Common myeloid progenitor, CD34-positive (primary cell): ENCODE results near the gene F7.

Source experiments
- CTCF ChIA-PET: fragments of 350-600 bp; sonication (Branson Sonifier 250); formaldehyde crosslinking; loops from one replicate; lab custom pipeline; 2021; ENCODE audit warnings: antibody characterized with exemption; lab: Charles Lee
- POLR2A ChIA-PET: fragments of 350-600 bp; sonication (Branson Sonifier 250); formaldehyde crosslinking; loops from one replicate; lab custom pipeline; 2021; ENCODE audit warnings: antibody characterized with exemption; lab: Charles Lee
- DNase-seq, 3 donors: peaks; one replicate each; pipeline versions ENCODE4 v3.0.0 to v3.0.0-alpha.2; 2013
- H3K27ac ChIP-seq, 2 experiments: 1 replicate in 1 of 2; 2 replicates in 1 of 2; pipeline ENCODE4 v1.7.0; 2013; ENCODE audit warnings: inconsistent platforms in 2 of 2, low read length in 2 of 2, mild to moderate bottlenecking in 2 of 2, low read depth in 1 of 2, moderate library complexity in 1 of 2; ENCODE audit not compliant: severe bottlenecking in 2 of 2, insufficient read depth in 1 of 2, poor library complexity in 1 of 2
- H3K27me3 ChIP-seq, 5 experiments: replicated peaks in 2 of 5; 1 replicate in 3 of 5; 2 replicates in 2 of 5; pipeline versions ENCODE4 v1.6.1 to v1.7.0; 2013; ENCODE audit warnings: low read length in 4 of 5, mild to moderate bottlenecking in 2 of 5, moderate library complexity in 2 of 5, inconsistent platforms in 1 of 5; ENCODE audit not compliant: insufficient read depth in 5 of 5, control insufficient read depth in 4 of 5
- H3K36me3 ChIP-seq, 4 experiments: 1 replicate in 2 of 4; 2 replicates in 2 of 4; pipeline versions ENCODE4 v1.6.1 to v1.7.0; 2013; ENCODE audit warnings: low read length in 3 of 4, control low read depth in 1 of 4, mild to moderate bottlenecking in 1 of 4; ENCODE audit not compliant: control insufficient read depth in 4 of 4, insufficient read depth in 4 of 4
- H3K4me1 ChIP-seq, 4 experiments: 1 replicate in 3 of 4; 2 replicates in 1 of 4; pipeline versions ENCODE4 v1.6.1 to v1.7.1; 2013; ENCODE audit warnings: low read length in 3 of 4, mild to moderate bottlenecking in 3 of 4, control low read depth in 1 of 4, inconsistent platforms in 1 of 4, moderate library complexity in 1 of 4; ENCODE audit not compliant: control insufficient read depth in 4 of 4, insufficient read depth in 4 of 4; ENCODE audit errors: control extremely low read depth in 1 of 4
- H3K4me3 ChIP-seq, 7 experiments: 1 replicate in 4 of 7; 2 replicates in 3 of 7; pipeline versions ENCODE4 v1.5.1 to v1.7.0; 2013; ENCODE audit warnings: mild to moderate bottlenecking in 7 of 7, low read length in 6 of 7, moderate library complexity in 6 of 7, inconsistent platforms in 2 of 7, low read depth in 2 of 7, control low read depth in 1 of 7; ENCODE audit not compliant: insufficient read depth in 4 of 7, control insufficient read depth in 1 of 7; ENCODE audit errors: extremely low read depth in 1 of 7
- H3K9me3 ChIP-seq, 5 experiments: 1 replicate in 4 of 5; 2 replicates in 1 of 5; pipeline versions ENCODE4 v1.6.1 to v1.7.1; 2013; ENCODE audit warnings: low read length in 4 of 5, mild to moderate bottlenecking in 2 of 5, inconsistent platforms in 1 of 5, low read depth in 1 of 5, moderate library complexity in 1 of 5; ENCODE audit not compliant: control insufficient read depth in 4 of 5, insufficient read depth in 2 of 5; ENCODE audit errors: control extremely low read depth in 1 of 5
- WGBS: methylation state at CpG from one replicate; pipeline ENCODE4 v1.1.5; 2013; ENCODE audit not compliant: insufficient coverage; 5-methylcytosine and 5-hydroxymethylcytosine counted together

Gene F7

GRCh38 chr13:113072376-113072775, 33.2 kb upstream of the F7 start:
- Histone ChIP-seq H3K27ac (no peak overlapping the region), H3K4me3 (no peak overlapping the region), H3K27me3 (no peaks in the 10 kb centered on the region), H3K4me1 (no peaks in the 10 kb centered on the region), H3K9me3 (peaks cover 0 to 4% (median 0%) of the 10 kb centered on the region in 5 experiments), H3K36me3 (peaks cover 0 to 2% (median 0%) of the 10 kb centered on the region in 4 experiments)
- WGBS, result no CpG with 5 or more reads among the region's 3 CpGs
- DNase-seq, result no peak
- ChIA-PET CTCF (no interaction called here), POLR2A (no interaction called here)

- Histone ChIP-seq H3K27me3 (no peaks in the 10 kb centered on the region), H3K4me3 (no peak overlapping the region), H3K4me1 (no peaks in the 10 kb centered on the region), H3K27ac (no peak overlapping the region), H3K9me3 (peaks cover 0 to 4% (median 0%) of the 10 kb centered on the region in 5 experiments), H3K36me3 (peaks cover 0 to 2% (median 0%) of the 10 kb centered on the region in 4 experiments)
- WGBS, result 98% methylated on average over 11 of the region's 11 CpGs
- POLR2A ChIA-PET, result interaction anchor here (0.6 kb wide), 1 partner anchor 14 kb away, joined by 3 read pairs; no protein-coding TSS in a partner anchor
- CTCF ChIA-PET, result no interaction called here
- DNase-seq, result no peak
Measured at GRCh38 chr13:113073942-113074341, 31.6 kb upstream of the F7 start.

GRCh38 chr13:113074401-113074800, 31.2 kb upstream of the F7 start:
- POLR2A ChIA-PET, result no interaction called here
- 93% methylated on average over 13 of the region's 18 CpGs for WGBS
- DNase-seq, result no peak

GRCh38 chr13:113074876-113075275, 30.7 kb upstream of the F7 start:
- no peak for DNase-seq
- Histone ChIP-seq H3K27me3 (no peaks in the 10 kb centered on the region), H3K4me3 (no peak overlapping the region), H3K36me3 (peaks cover 0 to 2% (median 0%) of the 10 kb centered on the region in 4 experiments), H3K27ac (no peak overlapping the region), H3K9me3 (peaks cover 0 to 4% (median 0%) of the 10 kb centered on the region in 5 experiments), H3K4me1 (no peaks in the 10 kb centered on the region)
- WGBS, result 97% methylated on average over 21 of the region's 22 CpGs
- ChIA-PET CTCF (no interaction called here), POLR2A (no interaction called here)

More at GRCh38 chr13:113074401-113074800, 31.2 kb upstream of the F7 start:
- peaks cover 0 to 2% (median 0%) of the 10 kb centered on the region in 4 experiments for H3K36me3 ChIP-seq
- no peaks in the 10 kb centered on the region for H3K4me1 ChIP-seq
- H3K27ac ChIP-seq, result no peak overlapping the region
- H3K27me3 ChIP-seq, result no peaks in the 10 kb centered on the region
- CTCF ChIA-PET, result no interaction called here
- H3K4me3 ChIP-seq, result no peak overlapping the region
- H3K9me3 ChIP-seq, result peaks cover 0 to 4% (median 0%) of the 10 kb centered on the region in 5 experiments

GRCh38 chr13:113075711-113076110, 29.9 kb upstream of the F7 start:
- Histone ChIP-seq H3K36me3 (peaks cover 0 to 2% (median 0%) of the 10 kb centered on the region in 4 experiments), H3K9me3 (peaks cover 0 to 4% (median 0%) of the 10 kb centered on the region in 5 experiments), H3K4me3 (no peak overlapping the region), H3K27ac (no peak overlapping the region), H3K27me3 (no peaks in the 10 kb centered on the region), H3K4me1 (no peaks in the 10 kb centered on the region)
- POLR2A ChIA-PET, result no interaction called here
- WGBS, result 97% methylated on average over 14 of the region's 17 CpGs
- DNase-seq, result no peak
- CTCF ChIA-PET, result no interaction called here

- Histone ChIP-seq H3K4me3 (no peak overlapping the region), H3K27ac (no peak overlapping the region), H3K9me3 (peaks cover 0 to 3% (median 0%) of the 10 kb centered on the region in 5 experiments), H3K4me1 (no peaks in the 10 kb centered on the region), H3K27me3 (no peaks in the 10 kb centered on the region), H3K36me3 (peaks cover 0 to 2% (median 0%) of the 10 kb centered on the region in 4 experiments)
- no peak for DNase-seq
- POLR2A ChIA-PET, result no interaction called here
- CTCF ChIA-PET, result interaction anchor here (1.1 kb wide), 1 partner anchor 9 kb away, joined by 3 read pairs; no protein-coding TSS in a partner anchor
- WGBS, result 98% methylated on average over 36 of the region's 39 CpGs
Measured at GRCh38 chr13:113076681-113077401, 28.8 kb upstream of the F7 start.

GRCh38 chr13:113077566-113077952, 28.0 kb upstream of the F7 start:
- Histone ChIP-seq H3K36me3 (peaks cover 0 to 2% (median 0%) of the 10 kb centered on the region in 4 experiments), H3K9me3 (no peaks in the 10 kb centered on the region), H3K27ac (no peak overlapping the region), H3K4me1 (no peaks in the 10 kb centered on the region), H3K27me3 (no peaks in the 10 kb centered on the region), H3K4me3 (no peak overlapping the region)
- POLR2A ChIA-PET, result no interaction called here
- CTCF ChIA-PET, result interaction anchor here (1.1 kb wide), 1 partner anchor 8 kb away, joined by 3 read pairs; no protein-coding TSS in a partner anchor
- DNase-seq, result no peak
- WGBS, result 95% methylated on average over 20 of the region's 20 CpGs
